Stimulated activated CD4-positive, alpha-beta T cell treated with anti-CD3 and anti-CD28 coated beads, Interleukin-15, amount 100 ng/mL, for 1 hour (primary cell): ENCODE data around the gene AOPEP.
"Not testable (repeated sequence)": the region's sequence is repeated elsewhere in the genome, so short reads cannot be mapped to it uniquely, and the experiment has no call there.

Source experiments
- DNase-seq, 2 donors: peaks; one replicate each; pipeline ENCODE4 v3.0.0-alpha.2; 2020; ENCODE audit warnings: low read depth in 1 of 2, low spot score in 1 of 2

The AOPEP gene

GRCh38 chr9:94867842-94868312 is 141.4 kb downstream of the AOPEP start:
- DNase-seq = no peak

GRCh38 chr9:94868464-94868863 is 142.0 kb downstream of the AOPEP start:
- no peak for DNase-seq

DNA sequence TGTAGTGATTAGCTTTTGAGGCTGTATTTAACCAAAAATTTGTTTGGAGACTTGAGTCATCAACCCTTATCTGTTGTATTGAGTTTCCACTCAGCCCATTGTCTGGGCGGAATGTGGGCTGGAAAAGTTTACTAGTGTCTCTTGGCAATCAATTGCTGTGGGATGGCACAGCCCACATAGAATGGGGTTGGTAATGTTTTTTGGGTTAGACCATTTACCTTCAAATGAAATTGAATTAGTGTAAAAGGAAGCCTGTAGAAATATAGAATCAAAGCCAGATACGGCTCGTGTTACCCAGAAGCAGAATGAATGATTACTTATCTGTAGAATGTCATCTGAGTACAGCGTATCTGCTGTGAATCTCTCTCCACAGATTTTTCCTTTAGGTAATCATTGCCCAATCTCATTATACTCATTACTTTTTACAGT is 142.9 kb downstream of the AOPEP start:
- no peak for DNase-seq

DNA sequence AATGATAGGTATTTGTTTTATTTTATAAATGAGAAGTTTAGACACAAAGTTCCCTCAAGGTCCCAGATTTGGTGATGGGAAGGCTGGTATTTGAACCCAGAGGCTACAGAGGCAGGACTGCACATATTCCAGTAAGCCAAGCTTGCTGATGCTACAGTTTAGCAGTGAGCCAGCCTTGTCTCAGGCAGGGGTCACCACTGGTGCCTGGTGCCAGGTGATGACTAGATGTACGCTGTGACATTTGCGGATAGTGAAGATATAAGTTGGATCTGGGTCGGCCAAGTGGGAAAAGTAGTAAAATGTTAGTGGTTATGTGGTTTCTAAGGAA is 143.9 kb downstream of the AOPEP start:
- no peak for DNase-seq

DNA sequence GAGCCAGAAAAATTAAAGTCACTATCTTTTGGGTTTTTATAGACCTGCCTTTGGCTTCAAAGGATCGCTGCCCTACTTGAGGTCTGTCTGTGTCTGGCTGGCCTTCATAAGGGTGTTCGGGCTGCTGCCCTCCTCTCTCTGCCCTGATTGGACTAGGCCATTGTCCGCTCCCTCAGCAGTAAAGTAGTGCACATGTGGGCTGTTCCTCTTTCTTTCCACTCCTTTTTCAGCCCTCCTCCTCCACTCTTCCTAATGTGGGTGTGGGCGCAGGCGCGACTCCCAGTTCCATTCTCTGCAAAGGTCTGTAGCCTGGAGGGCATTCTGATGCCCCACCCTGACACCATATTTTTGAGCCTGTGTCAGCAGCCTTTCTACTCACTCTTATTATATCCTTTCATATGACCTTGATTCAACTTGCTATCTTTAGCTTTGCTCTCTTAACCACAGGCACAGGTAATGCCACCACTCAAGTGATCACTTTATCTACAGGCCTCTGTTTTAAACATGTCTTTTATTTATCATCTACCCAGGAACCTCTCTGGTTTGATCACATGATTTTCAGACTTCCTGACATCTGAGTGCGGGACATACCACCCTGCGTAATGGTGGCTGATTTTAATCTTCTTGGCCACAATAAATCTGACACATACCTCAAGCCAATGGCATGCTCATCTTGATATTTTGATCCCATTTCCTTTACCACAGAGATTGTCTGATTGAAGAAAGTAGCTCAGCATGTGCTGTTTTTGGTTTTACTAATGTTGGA is 144.5 kb downstream of the AOPEP start:
- DNase-seq = no peak

DNA sequence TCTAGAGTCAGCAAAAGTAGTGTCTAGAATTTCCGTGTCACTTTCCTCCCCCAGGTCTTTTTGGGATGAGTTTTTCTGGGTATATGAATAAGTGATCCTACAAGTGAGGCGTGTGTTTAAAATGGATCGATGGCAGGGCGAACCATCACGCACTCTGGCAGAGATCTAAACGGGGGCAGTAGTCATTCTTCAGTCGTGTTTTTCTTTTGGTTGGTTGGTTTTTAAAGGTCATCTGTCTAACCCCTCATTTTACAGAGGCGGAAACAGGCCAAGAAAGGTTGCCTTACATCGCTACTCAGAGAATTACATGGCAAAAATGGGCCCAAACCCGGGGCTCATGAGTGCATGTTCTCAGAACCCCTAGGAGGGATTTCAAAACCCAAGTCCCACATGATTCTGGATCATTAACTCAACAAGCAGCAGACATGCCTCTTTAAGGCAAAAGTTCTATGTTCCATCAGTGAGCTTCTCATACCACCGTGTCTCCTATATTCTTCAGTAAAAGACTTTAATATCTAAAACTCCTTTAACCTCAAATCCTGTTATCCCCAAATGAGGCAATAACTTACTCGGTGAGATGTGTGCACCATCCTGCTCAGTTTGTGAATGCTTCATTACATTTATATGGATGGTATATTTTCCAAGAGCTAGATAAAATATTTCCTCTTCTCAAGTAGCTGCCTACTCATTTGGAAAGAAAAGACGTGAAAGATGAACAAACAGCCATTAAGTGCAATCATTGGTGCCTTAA is 145.8 kb downstream of the AOPEP start:
- no peak for DNase-seq

DNA sequence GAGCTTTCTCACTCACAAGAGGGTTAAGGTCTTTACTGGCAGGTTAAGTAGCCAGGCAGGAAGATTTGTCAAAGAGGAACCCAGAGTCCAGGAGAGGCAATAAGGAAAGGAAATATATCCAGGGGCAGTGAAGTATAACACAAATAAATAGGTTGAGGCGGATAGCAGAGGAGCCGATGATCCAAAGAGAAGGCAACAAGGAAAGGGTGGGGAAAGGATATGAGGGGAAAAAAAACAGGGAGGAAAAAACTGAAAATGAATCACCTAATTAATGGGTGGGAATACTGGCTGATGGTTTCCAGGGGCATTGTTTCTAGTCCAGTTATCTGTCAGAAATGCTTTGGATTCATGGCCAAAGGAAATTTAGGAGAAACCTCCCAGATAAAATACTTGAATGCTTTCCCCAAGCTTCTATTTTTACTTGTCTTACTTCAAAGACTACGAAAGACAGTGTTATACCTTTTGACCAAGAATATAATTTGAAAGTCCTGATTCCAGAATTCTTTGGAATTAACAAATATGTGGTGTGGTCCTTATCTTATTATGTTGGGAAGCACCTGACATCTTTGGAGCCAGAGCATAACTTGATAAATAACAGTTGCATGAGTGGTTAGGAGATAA is 146.5 kb downstream of the AOPEP start:
- DNase-seq = no peak

- DNase-seq = no peak
These were observed 147.8 kb downstream of the AOPEP start for GRCh38 chr9:94874316-94874715.

- DNase-seq = no peak
These were observed 149.0 kb downstream of the AOPEP start for GRCh38 chr9:94875300-94876020.

- not testable (repeated sequence) for DNase-seq
These were observed 152.3 kb downstream of the AOPEP start for GRCh38 chr9:94878804-94879203.

- no peak for DNase-seq
These were observed 152.7 kb downstream of the AOPEP start for GRCh38 chr9:94879230-94879629.

DNA sequence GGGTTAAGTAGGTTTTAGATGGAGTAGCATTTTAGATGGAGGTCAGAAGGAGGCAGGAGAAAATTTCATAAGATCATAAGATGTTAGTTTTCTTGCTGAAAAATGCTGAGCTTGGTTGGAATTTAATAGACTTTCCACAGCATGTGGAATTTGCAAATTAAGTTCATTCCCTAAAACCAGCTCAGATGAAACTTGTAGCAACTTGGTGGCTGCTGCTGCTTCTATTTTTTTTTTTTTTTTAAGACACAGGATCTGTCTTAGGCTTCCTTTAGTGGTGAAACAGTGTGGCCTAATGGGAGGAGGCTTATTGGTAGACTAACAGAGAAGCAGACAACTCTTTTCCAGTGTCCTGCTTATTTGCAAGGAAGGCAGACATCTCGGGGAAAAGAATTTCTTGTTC is 154.5 kb downstream of the AOPEP start:
- DNase-seq = no peak

- DNase-seq = no peak
These were observed 155.0 kb downstream of the AOPEP start for GRCh38 chr9:94881454-94881853.

DNA sequence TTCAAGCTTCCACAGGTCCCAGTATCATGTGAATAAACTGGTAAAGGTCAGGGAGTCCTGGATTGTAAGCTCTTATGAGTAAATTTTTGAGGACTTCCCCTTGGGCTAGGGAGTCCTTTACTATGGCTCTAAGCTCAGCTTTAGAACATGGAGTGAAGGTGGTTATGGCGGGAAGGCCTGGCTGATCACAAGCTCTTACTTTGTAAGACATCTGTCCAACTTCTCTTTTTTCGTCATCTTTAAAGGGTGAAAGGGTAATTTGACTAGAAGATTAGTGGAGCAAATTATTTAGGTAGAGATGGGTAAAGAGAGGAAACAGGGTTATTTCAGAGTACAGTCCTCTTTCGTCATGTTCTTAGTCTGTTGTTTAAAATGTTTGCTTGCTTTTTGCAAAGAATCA is 155.4 kb downstream of the AOPEP start:
- no peak for DNase-seq

- DNase-seq = no peak
These were observed 156.6 kb downstream of the AOPEP start for GRCh38 chr9:94882966-94883641.

DNA sequence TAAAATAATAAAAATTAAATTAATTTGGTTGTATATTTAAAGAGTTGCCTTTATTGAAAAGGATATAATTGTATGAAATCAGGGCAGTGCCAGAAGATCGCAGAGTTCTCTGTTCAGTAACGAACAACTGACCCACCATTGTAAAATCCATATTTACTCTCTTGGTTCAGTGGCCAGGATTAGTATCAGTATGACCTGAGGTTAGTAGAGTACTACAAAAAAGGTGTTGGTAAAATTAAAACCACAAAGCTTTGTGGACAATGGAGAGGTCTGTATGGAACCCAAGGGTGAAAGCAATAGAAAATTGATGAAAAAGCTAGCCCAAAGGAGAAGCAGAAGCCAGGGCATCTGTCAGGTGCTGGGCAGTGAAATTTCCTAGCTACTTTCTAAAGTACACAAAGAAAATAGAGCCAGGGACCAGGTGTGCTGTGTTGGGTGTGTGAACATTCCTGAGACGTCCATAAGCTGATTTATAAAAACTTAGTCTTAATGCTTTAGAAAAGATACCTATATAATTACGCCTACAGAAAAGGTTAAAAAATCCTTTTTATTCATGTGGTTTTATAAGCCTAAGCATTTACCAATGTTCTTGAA is 159.5 kb downstream of the AOPEP start:
- DNase-seq = no peak

DNA sequence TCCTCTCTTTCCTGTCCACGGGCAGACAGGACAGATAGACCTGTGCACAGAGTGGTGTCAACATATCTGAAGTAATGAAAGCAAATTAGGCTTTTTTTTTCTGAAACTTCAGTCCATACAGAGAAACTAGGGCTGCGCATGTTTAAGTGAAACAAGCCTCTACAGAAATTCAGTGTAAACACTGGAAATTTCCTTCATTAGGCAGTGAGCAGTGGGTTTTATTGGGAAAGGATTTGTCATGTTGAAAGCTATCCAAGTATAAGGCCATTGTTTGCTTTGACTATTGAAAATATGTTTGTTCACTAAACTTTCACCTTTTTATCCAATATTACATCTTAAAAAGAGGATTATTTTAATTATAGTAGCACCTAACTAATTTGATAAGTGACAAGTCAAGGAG is 161.2 kb downstream of the AOPEP start:
- no peak for DNase-seq

GRCh38 chr9:94888775-94889174 is 162.3 kb downstream of the AOPEP start:
- no peak for DNase-seq

DNA sequence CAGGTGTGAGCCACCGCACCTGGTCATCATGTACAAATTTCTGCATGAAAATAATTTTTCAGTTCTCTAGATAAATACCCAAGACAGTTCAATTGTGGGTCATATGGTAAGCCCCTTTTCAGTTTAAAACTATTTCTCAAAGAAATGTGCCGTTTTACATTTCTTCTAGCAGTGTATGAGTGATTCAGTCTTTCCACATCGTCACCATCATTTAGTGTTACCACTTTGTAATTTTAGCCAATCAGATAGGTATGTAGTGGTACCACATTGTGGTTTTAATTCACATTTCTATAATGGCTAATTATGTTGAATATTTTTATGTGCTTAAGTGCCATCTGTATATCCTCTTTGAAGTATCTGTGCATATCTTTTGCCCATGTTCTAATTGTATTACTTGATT is 163.1 kb downstream of the AOPEP start:
- no peak for DNase-seq

GRCh38 chr9:94891183-94891582 is 164.7 kb downstream of the AOPEP start:
- no peak for DNase-seq

GRCh38 chr9:94892675-94893074 is 166.2 kb downstream of the AOPEP start:
- DNase-seq = no peak
